ENCODE results near the gene RGS6.

Gene RGS6

GRCh38 chr14:72614891-72615415 lies 682.7 kb downstream of the RGS6 start:
- no peak for DNase-seq

- DNase-seq, result no peak
Observed at GRCh38 chr14:72615451-72616121, 683.4 kb downstream of the RGS6 start.
